K562 (cell line): Measurements from ENCODE around the gene DCHS2. TPM values are rescaled to one million over a fixed set of nuclear protein-coding genes. Genes with fewer than 3 reads are reported as not detected.

Source experiments
- ATAC-seq: fragments of 200-7000 bp; cut with Tn5 transposase; 3 replicates; pipeline ENCODE4 v1.9.1; 2020; ENCODE audit warnings: moderate library complexity
- BruUV-seq: library from RNA; stranded (reverse); fragments of 400-500 nt; replicated peaks from 2 replicates; lab custom pipeline; 2021; lab: Mats Ljungman, UMichigan
- CTCF ChIA-PET: fragments of 300-600 bp; formaldehyde crosslinking; extraction: SDS; loops from one replicate; lab custom pipeline; 2021; ENCODE audit warnings: low intra/inter-chr PET ratio; lab: Yijun Ruan, JAX
- POLR2A ChIA-PET: fragments of 300-600, 350-650 bp; sonication (Branson Sonifier 250); formaldehyde crosslinking; extraction: SDS; loops from one replicate; lab custom pipeline; 2021; ENCODE audit warnings: antibody characterized with exemption, inconsistent platforms; lab: Yijun Ruan, JAX
- DNase-seq, 4 experiments: peaks; one replicate each; pipeline versions ENCODE4 v3.0.0 to v3.0.0-alpha.2; 2011 to 2018; ENCODE audit warnings: low spot score in 3 of 4, mixed read lengths in 3 of 4; ENCODE audit errors: extremely low read depth in 1 of 4
- FAIRE-seq: peaks from 2 replicates; lab custom pipeline; 2011; peaks lifted over from hg19 to GRCh38; lab: Jason Lieb, UNC
- H2AFZ ChIP-seq: 2 replicates; pipeline ENCODE4 v1.6.0; 2011; ENCODE audit warnings: low read depth, low read length, control low read depth, inconsistent platforms
- H3K27ac ChIP-seq: fragments of 200-600 bp; 3 replicates; pipeline ENCODE4 v1.8.0; 2011; ENCODE audit warnings: low read depth, mild to moderate bottlenecking, control low read depth, inconsistent platforms, low read length, moderate library complexity, mixed read lengths; ENCODE audit errors: extremely low read depth
- H3K27me3 ChIP-seq, 2 experiments: fragments of 300-600 bp in 1 of 2; 2 replicates in 1 of 2; 3 replicates in 1 of 2; pipeline versions ENCODE4 v1.6.0 to v1.8.0; 2011; ENCODE audit warnings: inconsistent platforms in 2 of 2, low read length in 2 of 2, mild to moderate bottlenecking in 1 of 2, mixed read lengths in 1 of 2, moderate library complexity in 1 of 2; ENCODE audit not compliant: control insufficient read depth in 2 of 2, insufficient read depth in 2 of 2
- H3K36me3 ChIP-seq: fragments of 300-600 bp; 3 replicates; pipeline ENCODE4 v1.8.0; 2011; ENCODE audit warnings: mild to moderate bottlenecking, low read length, inconsistent platforms; ENCODE audit not compliant: control insufficient read depth, insufficient read depth
- H3K4me1 ChIP-seq, 2 experiments: fragments of 200-600 bp in 1 of 2; replicated peaks in 1 of 2; 2 replicates in 1 of 2; 3 replicates in 1 of 2; pipeline versions ENCODE4 v1.5.1 to v1.8.0; 2011; ENCODE audit warnings: inconsistent platforms in 2 of 2, low read length in 2 of 2, mild to moderate bottlenecking in 1 of 2, mixed read lengths in 1 of 2, moderate library complexity in 1 of 2; ENCODE audit not compliant: control insufficient read depth in 2 of 2, insufficient read depth in 2 of 2
- H3K4me2 ChIP-seq: 2 replicates; pipeline ENCODE4 v1.6.1; 2011; ENCODE audit warnings: low read length, control low read depth, inconsistent platforms, mixed read lengths; ENCODE audit not compliant: insufficient read depth
- H3K4me3 ChIP-seq: fragments of 200-600 bp; sonication (generic), shearing (Covaris generic); 2 replicates; pipeline ENCODE4 v1.5.1; 2016; ENCODE audit warnings: control low read depth, inconsistent platforms
- H3K79me2 ChIP-seq: fragments of 200-600 bp; 3 replicates; pipeline ENCODE4 v1.8.0; 2011; ENCODE audit warnings: low read length, inconsistent platforms; ENCODE audit not compliant: control insufficient read depth, insufficient read depth
- H3K9ac ChIP-seq, 2 experiments: 2 replicates each; pipeline versions ENCODE4 v1.6.0 to v1.6.1; 2011; ENCODE audit warnings: low read depth in 2 of 2, low read length in 2 of 2, control low read depth in 1 of 2, inconsistent platforms in 1 of 2, mild to moderate bottlenecking in 1 of 2, mixed read lengths in 1 of 2; ENCODE audit not compliant: insufficient read depth in 1 of 2
- H3K9me1 ChIP-seq: one replicate; pipeline ENCODE4 v1.6.0; 2011; ENCODE audit warnings: inconsistent platforms, mild to moderate bottlenecking, low read length, moderate library complexity; ENCODE audit not compliant: control insufficient read depth, insufficient read depth
- H3K9me3 ChIP-seq: replicated peaks from 2 replicates; pipeline ENCODE4 v1.5.1; 2011; ENCODE audit warnings: low read depth, low read length, inconsistent platforms; ENCODE audit not compliant: control insufficient read depth, insufficient read depth
- H4K20me1 ChIP-seq: replicated peaks from 2 replicates; pipeline ENCODE4 v1.6.1; 2011; ENCODE audit warnings: low read length, inconsistent platforms, mixed read lengths; ENCODE audit not compliant: control insufficient read depth, insufficient read depth
- BACH1 ChIP-seq: fragments of 200-800 bp; sonication (Bioruptor generic); IDR thresholded peaks from 2 replicates; pipeline ENCODE4 v1.6.1; 2016; ENCODE audit warnings: missing genetic modification characterization, missing compliant biosample characterization
- DEAF1 ChIP-seq: fragments of 450-650 bp; formaldehyde crosslinking; IDR thresholded peaks from 2 replicates; pipeline ENCODE4 v1.4.0; 2020; ENCODE audit warnings: mild to moderate bottlenecking, moderate library complexity
- FOXA3 ChIP-seq, 2 experiments: fragments of 450-650 bp in 1 of 2; sonication (generic) in 1 of 2; formaldehyde crosslinking; IDR thresholded peaks in 1 of 2; conservative IDR thresholded peaks in 1 of 2; 2 replicates each; pipeline versions ENCODE4 v1.4.0 to v1.8.0; 2020 to 2022; ENCODE audit warnings: mild to moderate bottlenecking in 2 of 2, missing genetic modification reagents in 1 of 2
- HOXB6 ChIP-seq: fragments of 250-450 bp; sonication (Bioruptor Pico); IDR thresholded peaks from 2 replicates; pipeline ENCODE4 v1.5.1; 2022; ENCODE audit warnings: mild to moderate bottlenecking, borderline replicate concordance
- JUN ChIP-seq, 2 experiments: sonication (generic) in 1 of 2; formaldehyde crosslinking in 1 of 2; IDR thresholded peaks; 2 replicates each; pipeline versions ENCODE4 v1.6.1 to v1.8.0; 2012 to 2022; ENCODE audit warnings: borderline replicate concordance in 2 of 2, mild to moderate bottlenecking in 2 of 2, improper control_type of control experiment in 1 of 2, low read depth in 1 of 2, low read length in 1 of 2, missing genetic modification reagents in 1 of 2
- KLF6 ChIP-seq: fragments of 250-450 bp; sonication (Bioruptor Pico); IDR thresholded peaks from 2 replicates; pipeline ENCODE4 v1.4.0; 2020; ENCODE audit warnings: mild to moderate bottlenecking, moderate library complexity, borderline replicate concordance
- MEIS2 ChIP-seq: fragments of 450-650 bp; IDR thresholded peaks from 2 replicates; pipeline ENCODE4 v1.6.1; 2014; ENCODE audit warnings: mild to moderate bottlenecking; ENCODE audit not compliant: partially characterized antibody
- NBN ChIP-seq: fragments of 450-650 bp; IDR thresholded peaks from 2 replicates; pipeline ENCODE4 v1.6.1; 2016; ENCODE audit warnings: low read depth, mild to moderate bottlenecking
- NFE2 ChIP-seq: IDR thresholded peaks from 2 replicates; pipeline ENCODE4 v1.6.1; 2014; ENCODE audit warnings: antibody characterized with exemption, low read depth
- PHB ChIP-seq: fragments of 250-450 bp; sonication (Bioruptor Pico); IDR thresholded peaks from 2 replicates; pipeline ENCODE4 v1.5.0; 2021
- PTRF ChIP-seq: fragments of 450-650 bp; IDR thresholded peaks from 2 replicates; pipeline ENCODE4 v1.6.1; 2016; ENCODE audit warnings: mild to moderate bottlenecking, missing genetic modification characterization, missing compliant biosample characterization
- RBM39 ChIP-seq: fragments of 200-400 bp; formaldehyde crosslinking; optimal IDR thresholded peaks from 2 replicates; pipeline ENCODE3; 2018; ENCODE audit warnings: low read depth, low read length
- TAF9B ChIP-seq: fragments of 450-650 bp; IDR thresholded peaks from 2 replicates; pipeline ENCODE4 v1.6.1; 2018; ENCODE audit warnings: mild to moderate bottlenecking; ENCODE audit not compliant: partially characterized antibody
- ZBTB7A ChIP-seq: IDR thresholded peaks from 2 replicates; pipeline ENCODE4 v1.6.1; 2011; ENCODE audit warnings: low read depth, mild to moderate bottlenecking, low read length, moderate library complexity, borderline replicate concordance; ENCODE audit not compliant: control insufficient read depth
- ZNF23 ChIP-seq: fragments of 250-450 bp; sonication (Bioruptor Pico); IDR thresholded peaks from 2 replicates; pipeline ENCODE4 v1.4.0; 2020; ENCODE audit warnings: mild to moderate bottlenecking
- ZNF551 ChIP-seq: fragments of 250-450 bp; sonication (Bioruptor Pico); IDR thresholded peaks from 2 replicates; pipeline ENCODE4 v1.5.0; 2021; ENCODE audit warnings: mild to moderate bottlenecking, moderate library complexity
- WGBS: fragments of 100-300 bp; shearing (Covaris generic); methylation state at CpG from one replicate; pipeline ENCODE4 v1.1.6; 2016; ENCODE audit warnings: low coverage, mixed read lengths; ENCODE audit not compliant: insufficient coverage; ENCODE audit errors: missing lambda C conversion rate; 5-methylcytosine and 5-hydroxymethylcytosine counted together
- in situ Hi-C: fragments of 300-500 bp; cut with MboI; formaldehyde crosslinking; loops from 4 replicates; pipeline ENCODE4 v1.15.0; 2018; ENCODE audit warnings: inconsistent platforms, mixed read lengths
- intact Hi-C: fragments of 100-400 bp; cut with micrococcal nuclease; formaldehyde crosslinking; loops from 2 replicates; pipeline ENCODE4 v1.14.2; 2022
- polyA plus RNA-seq, 8 experiments: library from polyadenylated mRNA; depleted of rRNA in 4 of 8; stranded (reverse) in 5 of 8; unstranded in 3 of 8; fragments of >200 nt; fragmentation: Nextera tagmentation in 2 of 8; fragmentation: Illumina TruSeq in 1 of 8; extraction: Ambion mirVana in 2 of 8; extraction: Trizol in 1 of 8; gene quantifications; 2 replicates each; pipeline versions ENCODE4 v1.2.1 to v1.2.3, GENCODE V29; 2011 to 2014; ENCODE audit warnings: inconsistent platforms in 1 of 8, missing spikeins in 1 of 8
- total RNA-seq, 7 experiments: library from RNA; depleted of rRNA in 6 of 7; stranded (reverse); fragments of >200 nt in 6 of 7; fragmentation: Illumina TruSeq in 2 of 7; extraction: Trizol in 2 of 7; gene quantifications; 2 replicates each; pipeline versions ENCODE4 v1.2.1 to v1.2.3, GENCODE V29; 2011 to 2021; ENCODE audit warnings: low replicate concordance in 1 of 7
- TF ChIP-seq, protein P1 (sequence below), 2 experiments: fragments of 450-650 bp in 1 of 2; IDR thresholded peaks; 2 replicates each; pipeline ENCODE4 v1.6.1; 2011 to 2017; ENCODE audit warnings: low read depth in 2 of 2, antibody characterized with exemption in 1 of 2, borderline replicate concordance in 1 of 2, low read length in 1 of 2, mild to moderate bottlenecking in 1 of 2, mixed read lengths in 1 of 2; ENCODE audit not compliant: control insufficient read depth in 1 of 2

The DCHS2 gene
- total and polyA plus RNA-seq, 9 of the 15 experiments (the other 6 are each of a cell fraction or from before 2014, with no cell fraction given): 0.49 to 7.1 (median 5.3) TPM

GRCh38 chr4:154511981-154512380 lies 20.4 kb upstream of the DCHS2 start:
- Histone ChIP-seq H3K36me3 (no peaks in the 10 kb centered on the region), H3K4me3 (no peak overlapping the region), H3K4me1 (no peaks in the 10 kb centered on the region)
- TF ChIP-seq ZNF551: no peak
- no peak for TF ChIP-seq ZBTB7A
- no peak for TF ChIP-seq KLF6
- no peak for TF ChIP-seq PTRF (tag)
- TF ChIP-seq DEAF1 (CRISPR knock-in tag): no peak
- TF ChIP-seq, protein P1, sequence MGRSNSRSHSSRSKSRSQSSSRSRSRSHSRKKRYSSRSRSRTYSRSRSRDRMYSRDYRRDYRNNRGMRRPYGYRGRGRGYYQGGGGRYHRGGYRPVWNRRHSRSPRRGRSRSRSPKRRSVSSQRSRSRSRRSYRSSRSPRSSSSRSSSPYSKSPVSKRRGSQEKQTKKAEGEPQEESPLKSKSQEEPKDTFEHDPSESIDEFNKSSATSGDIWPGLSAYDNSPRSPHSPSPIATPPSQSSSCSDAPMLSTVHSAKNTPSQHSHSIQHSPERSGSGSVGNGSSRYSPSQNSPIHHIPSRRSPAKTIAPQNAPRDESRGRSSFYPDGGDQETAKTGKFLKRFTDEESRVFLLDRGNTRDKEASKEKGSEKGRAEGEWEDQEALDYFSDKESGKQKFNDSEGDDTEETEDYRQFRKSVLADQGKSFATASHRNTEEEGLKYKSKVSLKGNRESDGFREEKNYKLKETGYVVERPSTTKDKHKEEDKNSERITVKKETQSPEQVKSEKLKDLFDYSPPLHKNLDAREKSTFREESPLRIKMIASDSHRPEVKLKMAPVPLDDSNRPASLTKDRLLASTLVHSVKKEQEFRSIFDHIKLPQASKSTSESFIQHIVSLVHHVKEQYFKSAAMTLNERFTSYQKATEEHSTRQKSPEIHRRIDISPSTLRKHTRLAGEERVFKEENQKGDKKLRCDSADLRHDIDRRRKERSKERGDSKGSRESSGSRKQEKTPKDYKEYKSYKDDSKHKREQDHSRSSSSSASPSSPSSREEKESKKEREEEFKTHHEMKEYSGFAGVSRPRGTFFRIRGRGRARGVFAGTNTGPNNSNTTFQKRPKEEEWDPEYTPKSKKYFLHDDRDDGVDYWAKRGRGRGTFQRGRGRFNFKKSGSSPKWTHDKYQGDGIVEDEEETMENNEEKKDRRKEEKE (IDR thresholded peaks at IDR 0.05; ENCODE audit: borderline replicate concordance in 1 of 2, control insufficient read depth in 1 of 2, low read depth in 2 of 2, low read length in 1 of 2): no peak
- TF ChIP-seq NFE2: no peak
- TF ChIP-seq PHB (CRISPR knock-in tag): no peak
- TF ChIP-seq RBM39: no peak
- TF ChIP-seq MEIS2: no peak
- TF ChIP-seq BACH1: no peak
- no peak for TF ChIP-seq FOXA3 (CRISPR knock-in tag; conservative IDR thresholded peaks at IDR 0.05 in 1 of 2, IDR thresholded peaks at IDR 0.05 in 1 of 2)
- no peak for TF ChIP-seq JUN (IDR thresholded peaks at IDR 0.05; ENCODE audit: borderline replicate concordance, low read depth, low read length)
- no peak for TF ChIP-seq JUN (CRISPR knock-in tag; IDR thresholded peaks at IDR 0.05; ENCODE audit: borderline replicate concordance)
- TF ChIP-seq TAF9B: no peak
- TF ChIP-seq ZNF23 (CRISPR knock-in tag): no peak
- no peak for TF ChIP-seq NBN
- TF ChIP-seq HOXB6 (CRISPR knock-in tag): no peak
- TF ChIP-seq, all 486 proteins: peak for 0
- Histone ChIP-seq H4K20me1 (no peaks in the 10 kb centered on the region), H3K9ac (no peak overlapping the region), H3K27me3 (no peaks in the 10 kb centered on the region), H3K9me3 (no peaks in the 10 kb centered on the region), H3K79me2 (no peaks in the 10 kb centered on the region), H3K9me1 (no peaks in the 10 kb centered on the region), H3K27ac (no peak overlapping the region), H3K4me2 (no peak overlapping the region), H2AFZ (peak overlapping the region; percentile 41)
- DNase-seq: no peak
- in situ Hi-C loops (no loop called here), intact Hi-C loops (no loop called here)
- ATAC-seq: peak; percentile 51
- FAIRE-seq: no peak
- BruUV-seq: no TSS peak
- 6% methylated on average over 4 of the region's 4 CpGs for WGBS
- POLR2A ChIA-PET: no interaction called here
- CTCF ChIA-PET: no interaction called here
